Measurements from ENCODE around the gene RDH12. TPM values are rescaled to one million over a fixed set of nuclear protein-coding genes. Genes with fewer than 3 reads are reported as not detected.

The RDH12 gene
- total and polyA plus RNA-seq, 2 donors (not counting 3 experiments of a cell fraction or from before 2014, with no cell fraction given): not detected

DNA sequence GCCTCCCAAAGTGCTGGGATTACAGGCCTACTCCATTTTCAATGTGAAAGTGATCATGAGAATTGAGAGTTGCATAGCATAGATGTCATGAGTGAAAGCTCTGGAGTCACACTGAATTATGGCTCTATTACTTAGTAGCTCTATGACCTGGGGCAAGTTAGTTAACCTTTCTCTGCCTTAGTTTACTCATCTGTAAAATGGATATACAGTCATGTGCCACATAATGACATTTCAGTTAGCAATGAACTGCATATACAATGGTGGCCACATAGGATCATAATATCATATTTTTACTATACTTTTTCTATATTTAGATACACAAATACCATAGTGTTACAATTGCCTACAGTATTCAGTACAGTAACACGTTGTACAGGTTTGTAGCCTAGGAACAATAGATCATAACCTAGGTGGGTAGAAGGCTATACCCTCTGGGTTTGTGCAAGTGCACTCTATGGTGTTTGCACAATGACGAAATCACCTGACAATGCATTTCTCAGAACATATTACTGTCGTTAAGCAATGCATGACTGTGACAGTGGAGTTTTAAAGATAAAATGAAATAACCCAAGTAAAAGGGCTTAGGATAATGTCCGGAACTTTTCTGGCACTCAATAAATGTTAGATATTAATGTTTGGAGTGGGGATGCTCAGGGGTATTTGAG, 61.6 kb downstream of the RDH12 start:
- DNase-seq (ENCODE audit: low read depth, low spot score) (no peak), FAIRE-seq (no peak)
- dilution Hi-C loops (cut with MboI; ENCODE audit: extremely low pct_ligation_motif_present, low sequenced_read_pairs) (no loop called here), intact Hi-C loops (cut with micrococcal nuclease) (no loop called here)
- H3K9ac ChIP-seq (replicated peaks; ENCODE audit: extremely low read depth, insufficient read depth, low read length): no peak overlapping the region
- no peak overlapping the region for H2AFZ ChIP-seq (ENCODE audit: low read depth, low read length)
- H3K4me1 ChIP-seq (ENCODE audit: control insufficient read depth, extremely low read depth, insufficient read depth, low read length): no peaks in the 10 kb centered on the region
- no peak overlapping the region for H3K4me2 ChIP-seq (ENCODE audit: insufficient read depth, low read length)
- H3K79me2 ChIP-seq (ENCODE audit: control insufficient read depth, insufficient read depth, low read length): no peaks in the 10 kb centered on the region
- POLR2A ChIA-PET: no interaction called here
- BruUV-seq (replicated peaks): no TSS peak
- no peak overlapping the region for H3K4me3 ChIP-seq (replicated peaks in 1 of 3; ENCODE audit: insufficient read depth in 1 of 3, low read depth in 1 of 3, low read length in 3 of 3)
- CTCF ChIA-PET: no interaction called here
- H3K27me3 ChIP-seq (ENCODE audit: control insufficient read depth in 2 of 2, insufficient read depth in 2 of 2, low read length in 2 of 2): no peaks in the 10 kb centered on the region
- H3K27ac ChIP-seq (ENCODE audit: insufficient read depth, low read depth, low read length): no peak overlapping the region
- no peaks in the 10 kb centered on the region for H4K20me1 ChIP-seq (replicated peaks; ENCODE audit: control insufficient read depth, extremely low read depth, insufficient read depth, low read length)
- no peak for TF ChIP-seq MYC (IDR thresholded peaks at IDR 0.05; ENCODE audit: low read depth, low read length)
- TF ChIP-seq EZH2 (IDR thresholded peaks at IDR 0.05; ENCODE audit: borderline replicate concordance, low read depth, low read length, severe bottlenecking): no peak
- no peak for TF ChIP-seq FOS (IDR thresholded peaks at IDR 0.05; ENCODE audit: borderline replicate concordance, insufficient read depth, low read length)
- no peak for TF ChIP-seq POLR2A (IDR thresholded peaks at IDR 0.05; ENCODE audit: low read depth, low read length)
- TF ChIP-seq, protein P1, sequence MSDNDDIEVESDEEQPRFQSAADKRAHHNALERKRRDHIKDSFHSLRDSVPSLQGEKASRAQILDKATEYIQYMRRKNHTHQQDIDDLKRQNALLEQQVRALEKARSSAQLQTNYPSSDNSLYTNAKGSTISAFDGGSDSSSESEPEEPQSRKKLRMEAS (IDR thresholded peaks at IDR 0.05; ENCODE audit: insufficient read depth, insufficient read length): no peak
- TF ChIP-seq POLR2AphosphoS5 (IDR thresholded peaks at IDR 0.05; ENCODE audit: insufficient read depth, low read depth, low read length): no peak
- TF ChIP-seq JUN (IDR thresholded peaks at IDR 0.05; ENCODE audit: borderline replicate concordance, insufficient read depth, insufficient read length, low read depth): no peak
- no peak for TF ChIP-seq CTCF (IDR thresholded peaks at IDR 0.05; ENCODE audit: extremely low read depth in 1 of 2, insufficient read depth in 1 of 2, low read depth in 1 of 2, low read length in 2 of 2)
- no peak for TF ChIP-seq GATA2 (IDR thresholded peaks at IDR 0.05; ENCODE audit: insufficient read depth, insufficient read length, low read depth, low read length)
- H3K36me3 ChIP-seq (ENCODE audit: control insufficient read depth in 2 of 2, extremely low read depth in 1 of 2, insufficient read depth in 2 of 2, low read length in 2 of 2): peaks cover 19 to 46% of the 10 kb centered on the region in 2 experiments
- no peaks in the 10 kb centered on the region for H3K9me1 ChIP-seq (replicated peaks; ENCODE audit: control insufficient read depth, extremely low read depth, insufficient read depth, low read length)
- no peaks in the 10 kb centered on the region for H3K9me3 ChIP-seq (replicated peaks; ENCODE audit: control insufficient read depth, insufficient read depth, low read length)
